Measurements from ENCODE around the gene NCDN. TPM values are rescaled to one million over a fixed set of nuclear protein-coding genes. Genes with fewer than 3 reads are reported as not detected.

The NCDN gene
- total RNA-seq, 1 experiment from 2014 or later, result 39.2 TPM

- no peaks in the 10 kb centered on the region; the same call in 1 of the 2 replicates for H3K27me3 Mint-ChIP-seq (ENCODE audit: low read depth)
- ChIA-PET POLR2A (no interaction called here), CTCF (interaction anchor here (4.4 kb wide), 1 partner anchor 140 kb away, joined by 19 read pairs; no protein-coding TSS in a partner anchor)
- ATAC-seq (no peak), DNase-seq (ENCODE audit: low spot score) (no peak)
- H3K36me3 Mint-ChIP-seq, result no peaks in the 10 kb centered on the region
- peaks cover 10% of the 10 kb centered on the region; the same call in 1 of the 2 replicates for H3K4me1 Mint-ChIP-seq
- H3K4me3 Mint-ChIP-seq, result no peak overlapping the region
- H3K9me3 Mint-ChIP-seq, result no peaks in the 10 kb centered on the region
- TF ChIP-seq CREM (CRISPR knock-in tag; IDR thresholded peaks at IDR 0.05) (no peak), GABPB1 (CRISPR knock-in tag; IDR thresholded peaks at IDR 0.05) (no peak), HMGA2 (CRISPR knock-in tag; IDR thresholded peaks at IDR 0.05) (no peak), MAX (CRISPR knock-in tag; IDR thresholded peaks at IDR 0.05) (no peak), ZNF512 (CRISPR knock-in tag; IDR thresholded peaks at IDR 0.05; ENCODE audit: borderline replicate concordance) (no peak), ETV6 (CRISPR knock-in tag; IDR thresholded peaks at IDR 0.05) (no peak), ESRRA (CRISPR knock-in tag; IDR thresholded peaks at IDR 0.05; ENCODE audit: borderline replicate concordance) (no peak), KAT7 (CRISPR knock-in tag; IDR thresholded peaks at IDR 0.05; ENCODE audit: borderline replicate concordance) (no peak), ZBTB21 (CRISPR knock-in tag; IDR thresholded peaks at IDR 0.05; ENCODE audit: borderline replicate concordance) (no peak), PRDM15 (CRISPR knock-in tag; IDR thresholded peaks at IDR 0.05) (no peak), ZBTB43 (CRISPR knock-in tag; IDR thresholded peaks at IDR 0.05) (no peak), ATF3 (CRISPR knock-in tag; conservative IDR thresholded peaks at IDR 0.05) (no peak), ZNF425 (CRISPR knock-in tag; conservative IDR thresholded peaks at IDR 0.05) (no peak), IRF1 (CRISPR knock-in tag; IDR thresholded peaks at IDR 0.05) (no peak), CDX4 (CRISPR knock-in tag; IDR thresholded peaks at IDR 0.05; ENCODE audit: borderline replicate concordance) (no peak), FOXP4 (CRISPR knock-in tag; IDR thresholded peaks at IDR 0.05) (no peak), AFF4 (CRISPR knock-in tag; IDR thresholded peaks at IDR 0.05; ENCODE audit: borderline replicate concordance) (no peak), ZSCAN18 (CRISPR knock-in tag; IDR thresholded peaks at IDR 0.05) (no peak)
- no peak overlapping the region for H3K27ac Mint-ChIP-seq
Measured at GRCh38 chr1:35586808-35587207, 29.2 kb downstream of the NCDN start.

All from WTC11 (cell line).